ENCODE data around the gene TOLLIP. TPM values are rescaled to one million over a fixed set of nuclear protein-coding genes. Genes with fewer than 3 reads are reported as not detected.

The TOLLIP gene
- total RNA-seq, 1 experiment from 2014 or later, result 21.5 TPM

DNA sequence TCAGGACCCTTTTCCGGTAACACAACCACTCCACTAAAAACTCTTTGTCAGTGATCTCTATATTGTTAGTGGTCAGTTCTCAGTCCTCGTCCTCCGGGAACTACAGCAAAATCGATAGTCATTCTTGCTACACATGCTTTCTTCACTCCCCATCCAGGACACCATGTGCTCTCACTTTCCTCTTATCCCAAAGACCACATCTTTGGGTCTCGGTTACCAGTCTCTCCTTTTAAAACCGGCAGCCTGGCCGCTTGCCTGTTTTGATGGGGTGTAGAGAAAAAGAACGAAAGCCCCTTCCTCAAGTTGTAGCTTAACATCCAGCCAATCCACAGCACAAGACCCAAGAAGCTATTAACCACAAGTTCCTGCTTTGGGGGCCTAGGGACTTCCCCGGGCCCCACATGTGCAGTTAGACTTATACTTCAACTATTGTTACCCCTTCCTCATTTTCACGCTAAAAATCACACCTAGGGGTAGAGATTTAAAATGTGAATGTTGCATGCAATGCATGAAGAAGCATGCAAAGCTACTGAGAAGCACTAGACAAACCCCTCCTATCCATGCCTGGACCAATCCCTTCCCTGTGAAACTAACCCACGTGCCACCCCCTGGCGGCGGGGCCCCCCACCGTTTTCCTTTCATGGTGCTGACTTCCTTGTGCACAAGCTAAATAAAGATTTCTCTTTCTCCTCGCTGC lies 1.5 kb upstream of the TOLLIP start:
- no peak for DNase-seq (ENCODE audit: low read depth)

DNA sequence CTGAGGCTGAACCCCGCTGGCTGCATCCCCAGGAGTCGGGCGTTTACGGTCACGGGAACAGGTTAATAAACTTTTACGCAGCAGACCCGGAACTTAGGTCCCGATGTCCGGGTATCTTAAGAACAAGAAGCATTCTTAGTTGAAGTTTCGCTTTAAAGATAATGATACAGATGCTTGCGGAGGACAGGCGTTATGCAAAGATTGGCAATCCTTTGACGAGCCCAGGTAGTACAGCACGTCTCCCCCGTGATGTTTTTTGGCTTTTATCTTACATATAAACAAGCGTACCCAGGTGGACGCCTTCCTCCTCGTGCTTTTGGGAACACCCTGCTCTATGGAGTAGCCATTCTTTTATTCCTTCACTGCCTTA lies 871 bp upstream of the TOLLIP start:
- DNase-seq (ENCODE audit: low read depth), result no peak

DNA sequence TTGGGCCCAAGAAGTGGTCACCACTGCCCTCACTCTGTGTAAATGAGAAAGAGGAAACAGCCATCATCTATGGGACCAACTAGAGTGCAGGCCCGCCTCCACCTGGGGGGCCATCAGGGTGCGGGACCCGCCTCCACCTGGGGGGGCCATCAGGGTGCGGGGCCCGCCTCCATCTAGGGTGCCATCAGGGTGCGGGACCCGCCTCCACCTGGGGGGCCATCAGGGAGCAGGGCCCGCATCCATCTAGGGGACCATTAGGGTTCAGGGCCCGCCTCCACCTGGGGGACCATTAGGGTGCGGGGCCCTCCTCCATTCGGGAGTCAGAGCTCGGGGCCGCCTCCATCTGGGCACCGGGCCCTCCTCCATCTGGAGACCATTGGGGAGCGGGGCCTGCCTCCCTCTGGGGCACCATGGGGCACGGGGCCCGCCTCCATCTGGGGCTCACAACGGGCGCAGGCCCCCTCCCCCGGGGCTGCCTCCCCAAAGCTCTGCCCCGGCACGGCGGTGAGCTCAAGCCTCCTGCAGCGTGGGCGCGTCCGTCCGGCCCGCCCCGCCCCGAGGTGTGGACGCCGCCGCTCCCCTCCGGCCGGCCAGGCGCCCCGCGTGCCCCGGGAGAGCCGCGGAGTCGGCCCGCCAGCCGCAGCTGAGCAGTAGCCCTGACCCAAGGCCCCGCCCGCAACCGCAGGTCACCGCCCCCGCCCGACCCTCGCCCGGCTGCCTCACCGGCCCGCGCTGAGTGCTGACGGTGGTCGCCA lies 512 bp downstream of the TOLLIP start:
- no peak for DNase-seq (ENCODE audit: low read depth)

DNA sequence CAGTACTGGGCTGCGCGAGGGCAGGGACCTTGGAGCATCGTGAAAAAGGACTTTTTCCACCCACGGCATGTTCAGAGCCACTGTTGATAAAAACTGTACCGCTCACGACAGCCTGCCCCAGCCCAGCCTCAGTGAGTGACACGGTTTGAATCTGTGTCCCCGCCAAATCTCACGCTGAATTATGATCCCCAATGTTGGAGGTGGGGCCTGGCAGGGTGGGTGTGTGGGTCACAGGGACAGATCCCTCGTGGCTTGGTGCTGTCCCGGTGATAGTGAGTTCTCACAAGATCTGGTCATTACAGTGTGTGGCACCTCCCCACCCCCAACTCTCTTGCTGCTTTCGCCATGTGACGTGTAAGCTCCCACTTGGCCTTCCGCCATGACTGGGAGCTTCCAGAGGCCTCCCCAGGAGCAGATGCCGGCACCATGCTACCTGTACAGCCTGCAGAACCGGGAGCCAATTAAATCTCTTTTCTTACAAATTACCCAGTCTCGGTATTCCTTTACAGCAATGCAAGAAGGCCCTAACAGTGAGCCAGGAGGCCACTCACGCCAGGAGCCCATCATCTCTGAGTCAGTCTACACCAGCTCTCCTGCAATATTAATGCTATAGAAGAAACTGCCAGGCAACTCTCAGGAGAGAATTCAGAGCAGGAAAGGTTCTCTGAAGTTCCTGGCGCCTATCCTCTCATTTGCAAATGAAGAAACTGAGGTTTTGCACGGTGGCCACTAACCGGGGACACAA lies 1.3 kb downstream of the TOLLIP start:
- DNase-seq (ENCODE audit: low read depth), result no peak

DNA sequence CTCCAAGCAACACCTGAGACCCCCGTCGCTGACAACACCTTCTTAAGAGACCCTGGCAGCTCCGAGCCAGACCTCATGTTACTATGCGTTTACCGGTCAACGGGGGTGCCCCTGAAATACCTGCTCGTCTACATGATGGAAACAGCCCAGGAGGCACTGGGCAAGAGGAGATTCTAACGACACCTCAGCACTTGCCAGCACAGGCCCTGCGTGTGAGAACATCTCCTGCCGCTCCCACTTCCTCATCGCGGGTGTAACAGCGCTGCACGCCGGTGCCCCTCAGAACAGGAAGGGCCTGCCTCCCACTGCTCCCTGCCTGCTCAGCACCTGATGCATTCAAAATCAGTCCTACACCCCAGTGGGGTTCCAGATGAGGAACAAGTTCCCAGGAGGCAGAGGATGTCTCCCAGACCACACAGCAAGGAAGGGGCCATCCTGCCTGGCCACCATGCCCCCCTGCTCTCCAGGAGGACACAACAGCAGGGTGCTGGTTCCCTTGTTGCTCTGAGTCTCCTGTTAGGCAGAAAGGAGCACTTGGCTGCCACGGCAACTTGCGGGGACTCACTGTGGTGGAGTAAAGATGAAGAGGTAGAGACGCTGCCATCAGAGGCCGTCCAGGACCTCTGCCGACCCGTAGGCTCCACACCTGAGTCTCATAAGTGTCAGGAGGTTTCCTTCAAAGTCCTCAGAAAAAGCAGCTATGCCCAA lies 2.1 kb downstream of the TOLLIP start:
- DNase-seq (ENCODE audit: low read depth), result no peak

DNA sequence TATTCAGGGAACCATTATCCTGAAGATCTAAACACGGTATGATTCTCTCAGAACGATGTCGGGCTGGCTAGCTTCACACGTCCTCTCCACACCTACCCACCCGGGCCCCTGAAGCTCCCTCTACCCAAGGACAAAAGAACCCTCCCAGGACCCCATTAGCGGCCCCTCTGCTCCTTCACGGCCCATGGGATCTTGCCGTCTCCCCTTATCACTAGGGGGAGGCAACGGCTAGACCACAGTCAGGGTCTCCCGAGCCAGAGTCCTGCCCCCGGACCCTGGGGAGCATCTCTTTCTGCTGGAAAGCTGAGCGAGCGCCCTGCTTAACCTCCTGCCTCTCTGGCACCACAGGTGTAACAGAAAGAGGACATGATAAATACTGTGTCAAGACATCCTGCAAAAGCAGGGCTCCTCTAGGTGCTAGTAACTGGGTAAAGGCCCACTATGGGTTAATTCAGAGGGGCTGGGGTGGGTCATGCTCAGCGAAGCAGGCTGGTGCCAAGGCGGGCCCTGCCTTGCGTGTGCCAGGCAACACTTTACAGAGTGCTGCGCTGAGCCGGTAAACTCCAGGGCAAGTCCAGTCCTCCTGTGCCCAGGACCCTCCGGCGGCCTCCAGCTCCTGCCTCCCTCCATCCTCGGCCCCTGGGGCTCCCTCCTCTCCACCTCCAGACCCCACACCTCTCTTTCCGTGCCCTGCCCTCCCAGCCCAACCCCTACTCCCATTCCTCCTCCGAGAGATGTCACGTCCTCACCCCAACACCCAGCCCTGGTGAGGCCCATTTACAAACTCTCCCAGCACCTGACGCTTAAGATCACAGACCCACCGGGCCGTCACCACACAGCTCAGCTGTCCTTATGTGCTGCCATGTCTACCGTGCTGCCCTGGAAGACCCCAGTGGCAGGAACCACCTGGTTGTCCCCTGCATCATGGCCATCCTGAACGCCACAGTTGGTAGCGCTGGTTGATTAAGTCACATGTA lies 3.0 kb downstream of the TOLLIP start:
- no peak for DNase-seq (ENCODE audit: low read depth)

DNA sequence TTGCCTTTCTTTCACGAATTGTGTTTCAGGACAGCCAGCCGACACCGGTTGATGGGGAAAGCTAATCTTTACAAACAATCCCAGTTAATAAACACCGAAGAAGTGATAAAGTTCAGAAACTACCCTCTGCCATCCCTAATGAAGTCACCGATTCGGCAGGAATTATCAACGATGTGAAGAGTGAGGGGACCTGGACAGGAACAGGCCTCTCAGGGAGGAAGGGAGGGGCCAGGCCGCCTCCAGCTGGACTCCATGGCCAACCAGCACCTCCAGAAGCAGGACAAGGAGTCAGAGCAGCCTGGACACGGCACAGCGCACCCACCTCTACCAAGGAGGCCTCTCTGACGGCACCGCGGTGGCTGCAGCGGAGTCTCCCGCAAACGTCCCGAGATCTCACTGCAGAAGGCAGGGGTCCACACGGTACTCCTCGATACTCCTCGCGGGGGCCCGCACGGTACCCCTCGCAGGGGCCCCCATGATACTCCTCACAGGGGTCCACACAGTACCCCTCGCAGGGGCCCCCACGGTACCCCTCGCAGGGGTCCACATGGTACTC lies 3.9 kb downstream of the TOLLIP start:
- no peak for DNase-seq (ENCODE audit: low read depth)

DNA sequence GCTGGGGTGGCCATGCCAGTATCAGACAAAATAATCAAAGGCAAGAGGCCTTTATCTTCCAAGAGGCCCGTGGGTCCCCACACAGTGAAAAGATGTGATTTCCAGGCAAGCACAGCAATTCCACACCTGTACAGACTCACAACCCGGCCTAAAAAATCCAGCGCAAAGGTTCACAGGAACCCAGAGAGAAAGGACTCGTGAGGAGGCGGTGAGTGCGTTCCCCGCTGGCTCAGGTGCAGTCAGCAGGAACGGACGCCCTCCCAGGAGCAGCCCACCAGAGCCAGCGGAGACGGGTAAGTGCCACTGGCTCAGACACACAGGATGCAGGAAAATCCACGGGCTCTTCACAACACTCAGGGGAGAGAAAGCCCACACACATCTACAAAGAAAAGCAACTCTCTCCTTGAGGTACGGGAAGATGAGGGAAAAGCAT lies 4.4 kb downstream of the TOLLIP start:
- no peak for DNase-seq (ENCODE audit: low read depth)

DNA sequence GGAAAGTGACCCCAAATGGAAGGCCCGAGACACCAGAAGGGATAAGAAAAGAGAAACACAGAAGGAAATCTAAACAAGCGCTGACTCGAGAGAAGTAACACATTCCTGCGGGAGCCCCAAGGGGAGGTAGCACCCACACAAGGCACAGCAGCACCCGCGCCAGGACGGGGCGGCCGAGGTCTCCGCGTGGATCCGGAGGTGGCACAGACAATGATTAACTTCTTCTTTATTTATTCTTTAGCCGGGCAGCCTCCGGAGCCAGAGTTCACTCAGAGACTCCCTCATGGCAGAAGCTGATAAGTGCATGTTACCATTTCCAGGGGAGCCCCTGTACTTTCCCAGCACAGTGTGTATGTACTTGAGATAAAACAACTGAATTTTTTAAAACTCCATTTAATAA lies 5.1 kb downstream of the TOLLIP start:
- no peak for DNase-seq (ENCODE audit: low read depth)

DNA sequence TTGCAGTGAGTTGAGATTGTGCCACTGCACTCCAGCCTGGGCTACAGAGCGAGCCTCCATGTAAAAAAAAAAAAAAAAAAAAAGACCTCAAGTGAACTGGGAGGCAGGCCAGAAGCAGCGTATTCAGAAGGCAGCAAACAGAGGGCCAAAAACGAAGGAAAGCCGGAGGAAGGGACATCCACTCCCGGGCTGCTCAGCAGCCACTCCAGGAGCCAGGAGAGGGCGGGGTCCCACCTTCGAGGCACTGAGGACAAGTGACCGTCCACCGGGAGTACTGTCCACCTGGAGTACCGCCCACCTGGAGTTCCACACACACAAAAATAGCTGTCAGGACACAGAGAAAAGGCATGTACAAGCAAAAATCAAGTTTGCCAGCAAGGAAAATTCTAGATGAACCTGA lies 5.5 kb downstream of the TOLLIP start:
- no peak for DNase-seq (ENCODE audit: low read depth)

DNA sequence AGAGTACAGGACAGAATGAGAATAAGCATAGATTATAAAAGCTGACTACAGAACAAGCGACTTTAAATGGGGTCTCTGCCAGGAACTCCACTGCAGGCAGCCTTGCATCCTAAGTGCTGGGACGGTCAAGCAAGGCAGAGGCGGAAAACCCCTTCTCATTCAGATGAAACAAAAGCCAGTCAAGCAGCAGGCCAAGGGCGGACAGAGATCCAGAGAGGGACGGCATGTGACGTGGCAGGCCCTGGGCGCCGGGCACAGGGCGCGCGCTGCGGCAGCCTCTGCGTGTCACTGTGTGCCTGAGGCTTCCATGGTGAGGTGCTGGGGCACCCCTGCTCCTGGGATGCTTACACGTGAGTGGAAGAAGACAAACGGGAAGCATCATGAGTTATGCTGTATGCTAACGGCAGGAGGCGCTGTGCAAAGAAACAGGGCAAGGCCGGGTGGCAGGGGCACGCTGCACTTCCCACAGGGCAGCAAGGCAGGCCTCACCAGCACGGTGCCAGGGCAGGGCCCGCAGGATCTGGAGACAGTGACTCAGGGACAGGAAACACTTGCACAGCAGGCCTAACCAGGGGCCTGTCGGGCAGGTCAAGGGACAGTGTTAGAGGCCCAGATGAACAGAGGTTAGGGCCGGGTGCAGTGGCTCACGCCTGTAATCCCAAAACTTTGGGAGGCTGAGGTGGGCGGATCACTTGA lies 6.2 kb downstream of the TOLLIP start:
- DNase-seq (ENCODE audit: low read depth), result no peak

DNA sequence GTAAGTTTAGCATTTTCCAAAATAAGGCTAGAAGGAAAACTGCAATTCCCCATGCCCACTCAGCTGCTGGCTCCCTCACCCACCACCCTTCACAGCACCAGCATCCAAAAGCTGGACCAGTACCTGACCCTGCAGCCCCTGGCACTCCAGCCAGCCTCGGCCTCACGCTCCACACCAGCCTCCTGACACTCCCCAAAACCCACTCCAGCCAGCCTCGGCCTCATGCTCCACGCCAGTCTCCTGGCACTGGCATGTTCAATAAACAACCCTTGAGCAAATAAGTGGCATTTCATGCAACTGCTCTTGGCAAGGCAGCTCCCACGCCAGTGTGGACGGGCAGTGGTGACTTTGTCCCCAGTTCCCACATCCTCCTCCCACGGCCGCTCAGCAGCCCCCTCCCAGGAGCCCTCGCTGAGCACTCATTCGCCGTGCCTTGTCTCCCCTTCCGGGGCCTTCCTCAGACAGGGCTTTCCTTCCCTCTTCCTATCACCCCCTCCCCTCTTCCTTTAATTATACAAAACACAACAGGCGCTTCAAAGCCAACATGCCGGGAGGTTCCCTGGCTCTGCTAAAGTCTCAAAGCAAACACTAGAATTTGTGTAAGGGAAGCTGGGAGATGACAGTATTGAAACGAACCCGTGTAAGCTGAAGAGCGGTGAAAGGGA lies 6.8 kb downstream of the TOLLIP start:
- DNase-seq (ENCODE audit: low read depth), result no peak

DNA sequence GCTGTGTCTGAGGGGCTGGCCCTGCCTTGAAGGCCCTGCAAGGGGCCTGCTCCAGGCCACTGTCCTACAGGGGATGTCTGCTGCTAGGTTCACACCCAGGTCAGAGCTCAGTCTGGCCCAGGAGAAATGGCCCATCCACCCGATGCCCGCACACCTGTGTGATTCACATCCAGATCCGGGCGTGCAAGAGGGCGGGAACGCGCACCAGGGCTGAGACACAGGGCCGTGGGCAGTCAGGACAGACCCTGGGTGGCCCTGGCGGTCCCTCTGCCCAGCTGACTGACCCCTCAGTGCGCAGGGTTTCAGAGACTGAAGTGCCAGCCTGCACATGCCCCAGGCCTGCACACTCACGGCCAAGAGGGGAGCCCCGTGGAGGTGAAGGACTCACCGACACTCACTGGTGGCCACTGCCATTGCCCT lies 7.4 kb downstream of the TOLLIP start:
- DNase-seq (ENCODE audit: low read depth), result no peak

DNA sequence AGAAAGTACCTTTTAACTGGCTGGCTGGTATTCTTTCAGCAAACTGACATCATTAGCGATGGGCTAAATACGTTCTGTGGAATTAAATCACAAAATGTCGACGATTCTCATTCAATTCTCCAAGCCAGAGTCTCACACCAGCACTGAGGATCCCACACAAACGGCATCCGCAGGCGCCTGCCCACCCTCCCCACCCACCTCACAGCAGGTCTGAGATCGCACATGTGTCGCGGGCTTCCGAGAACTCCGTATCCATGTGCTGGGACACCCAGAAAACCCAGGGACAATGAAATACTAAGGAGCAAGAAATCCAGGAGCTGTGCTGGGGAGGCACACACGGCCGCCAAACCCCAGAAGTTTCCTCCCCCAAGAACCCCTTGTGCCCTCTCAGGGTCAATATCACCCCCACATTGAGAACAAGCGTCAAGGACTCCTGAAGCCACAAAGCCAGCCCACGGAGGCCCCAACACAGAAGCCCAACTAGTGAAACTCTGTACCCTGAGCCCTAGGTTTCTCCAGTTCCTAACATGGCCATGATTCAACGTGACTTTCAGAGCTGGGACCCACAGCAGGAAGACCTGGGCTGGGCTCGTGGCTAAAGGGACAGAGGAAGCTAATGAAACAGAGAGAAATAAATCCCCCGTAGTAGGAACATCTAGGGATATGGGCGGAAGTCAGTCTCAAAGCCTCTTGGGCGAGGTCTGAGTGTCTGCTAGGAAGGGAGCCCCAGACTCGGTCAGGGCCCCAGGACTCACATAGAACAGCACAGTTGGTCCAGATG lies 8.0 kb downstream of the TOLLIP start:
- DNase-seq (ENCODE audit: low read depth), result no peak

DNA sequence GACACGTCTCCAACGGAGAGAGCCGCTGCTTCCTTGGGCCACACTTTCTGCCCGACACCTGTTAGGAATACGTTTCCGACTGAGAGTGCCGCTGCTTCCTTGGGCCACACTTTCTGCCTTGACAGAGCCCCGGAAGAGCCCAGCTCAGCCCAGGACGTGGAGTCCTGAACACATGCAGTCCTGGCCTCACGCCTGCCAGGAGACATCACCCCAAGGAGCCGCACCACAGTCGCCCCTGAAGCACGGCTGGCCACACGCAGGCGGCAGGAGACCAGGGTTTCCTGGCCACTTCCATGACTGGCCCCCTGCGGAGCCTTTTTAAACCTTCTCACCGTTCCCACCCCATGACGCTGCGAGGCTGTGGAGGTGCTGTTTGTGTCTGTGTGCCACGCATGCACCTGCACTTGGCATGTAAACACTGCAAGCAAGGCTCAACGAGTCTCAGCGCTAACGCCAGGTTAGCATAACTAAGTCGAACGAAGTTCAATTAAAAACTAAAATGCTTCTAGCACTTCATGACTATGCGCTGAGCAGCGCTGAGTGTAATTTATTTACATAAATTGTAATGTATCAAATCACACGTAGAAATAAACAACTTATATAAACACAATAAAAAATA lies 8.8 kb downstream of the TOLLIP start:
- DNase-seq (ENCODE audit: low read depth), result no peak

DNA sequence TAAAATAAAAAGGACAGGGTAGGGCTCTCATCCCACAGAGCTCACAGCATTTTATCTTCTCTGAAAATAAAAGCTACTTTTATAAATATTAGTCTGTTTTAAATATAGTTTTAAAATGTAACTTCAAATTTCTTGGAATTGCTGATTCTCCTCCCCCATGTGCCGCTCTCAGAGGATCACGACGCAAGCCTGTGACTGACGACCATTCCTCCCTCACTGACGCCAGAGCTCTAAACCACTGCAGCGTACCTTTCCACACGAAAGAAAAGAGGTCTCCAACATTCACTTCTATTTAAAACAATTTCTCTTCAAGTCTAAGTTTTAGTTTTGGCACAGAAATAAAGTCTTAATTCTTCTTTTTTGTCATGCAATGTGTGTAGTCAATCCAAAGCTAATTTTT lies 9.3 kb downstream of the TOLLIP start:
- no peak for DNase-seq (ENCODE audit: low read depth)

DNA sequence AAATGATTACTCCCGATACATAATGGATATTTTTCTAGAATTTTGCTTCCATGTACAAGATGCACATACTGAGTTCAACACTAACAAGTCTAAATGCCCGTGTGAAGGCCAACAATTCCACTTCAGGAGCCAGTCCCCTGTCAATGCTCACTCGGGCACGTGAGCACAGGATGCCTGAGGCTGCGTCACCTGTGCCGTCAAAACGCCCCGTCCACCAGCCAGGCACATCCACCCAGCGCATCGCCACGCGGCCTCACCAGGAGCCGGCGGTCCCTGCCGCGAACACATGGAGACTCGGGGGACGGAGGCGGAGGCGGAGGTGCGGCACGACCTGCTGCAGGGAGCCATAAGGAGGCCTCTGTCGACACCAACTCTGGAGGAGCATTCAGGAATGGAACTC lies 9.8 kb downstream of the TOLLIP start:
- no peak for DNase-seq (ENCODE audit: low read depth)

Data from M059J (cell line).